ENCODE measurements around the gene STOM.

STOM gene

GRCh38 chr9:121371495-121372061 is 1.5 kb upstream of the STOM start:
- no peak for TF ChIP-seq CTCF (IDR thresholded peaks at IDR 0.05; ENCODE audit: extremely low read depth, insufficient read depth, missing control alignments)
- no peak for DNase-seq (ENCODE audit: low spot score)
- in situ Hi-C loops (cut with MboI; ENCODE audit: low pct_unique_long_range_greater_than_20kb, low sequenced_read_pairs, unreplicated experiment): loop anchor here (10.0 kb wide), 1 partner anchor 57 kb away; no protein-coding TSS in a partner anchor

GRCh38 chr9:121368745-121369144 is 1.3 kb downstream of the STOM start:
- in situ Hi-C loops (cut with MboI; ENCODE audit: low pct_unique_long_range_greater_than_20kb, low sequenced_read_pairs, unreplicated experiment): no loop called here
- no peak for DNase-seq (ENCODE audit: low spot score)
- no peak for TF ChIP-seq CTCF (IDR thresholded peaks at IDR 0.05; ENCODE audit: extremely low read depth, insufficient read depth, missing control alignments)

GRCh38 chr9:121368138-121368522 is 1.9 kb downstream of the STOM start:
- no peak for DNase-seq (ENCODE audit: low spot score)
- no peak for TF ChIP-seq CTCF (IDR thresholded peaks at IDR 0.05; ENCODE audit: extremely low read depth, insufficient read depth, missing control alignments)
- in situ Hi-C loops (cut with MboI; ENCODE audit: low pct_unique_long_range_greater_than_20kb, low sequenced_read_pairs, unreplicated experiment): no loop called here

- in situ Hi-C loops (cut with MboI; ENCODE audit: low pct_unique_long_range_greater_than_20kb, low sequenced_read_pairs, unreplicated experiment): no loop called here
- no peak for TF ChIP-seq CTCF (IDR thresholded peaks at IDR 0.05; ENCODE audit: extremely low read depth, insufficient read depth, missing control alignments)
- no peak for DNase-seq (ENCODE audit: low spot score)
Measured at GRCh38 chr9:121367306-121368137, 2.5 kb downstream of the STOM start.

GRCh38 chr9:121366611-121367192 is 3.3 kb downstream of the STOM start:
- no peak for DNase-seq (ENCODE audit: low spot score)
- in situ Hi-C loops (cut with MboI; ENCODE audit: low pct_unique_long_range_greater_than_20kb, low sequenced_read_pairs, unreplicated experiment): no loop called here

GRCh38 chr9:121365564-121365963 is 4.5 kb downstream of the STOM start:
- TF ChIP-seq CTCF (IDR thresholded peaks at IDR 0.05; ENCODE audit: extremely low read depth, insufficient read depth, missing control alignments): no peak
- no peak for DNase-seq (ENCODE audit: low spot score)
- in situ Hi-C loops (cut with MboI; ENCODE audit: low pct_unique_long_range_greater_than_20kb, low sequenced_read_pairs, unreplicated experiment): no loop called here

More at GRCh38 chr9:121366611-121367192, 3.3 kb downstream of the STOM start:
- no peak for TF ChIP-seq CTCF (IDR thresholded peaks at IDR 0.05; ENCODE audit: extremely low read depth, insufficient read depth, missing control alignments)
